Right hindlimb (tissue), 1 donor: ENCODE data around the gene C3orf52.

ENCODE experiments used
- DNase-seq: peaks from one replicate; pipeline ENCODE4 v3.0.0-alpha.2; 2018

C3orf52 gene

GRCh38 chr3:112137781-112138180 is 51.6 kb downstream of the C3orf52 start:
- DNase-seq, result no peak

DNA sequence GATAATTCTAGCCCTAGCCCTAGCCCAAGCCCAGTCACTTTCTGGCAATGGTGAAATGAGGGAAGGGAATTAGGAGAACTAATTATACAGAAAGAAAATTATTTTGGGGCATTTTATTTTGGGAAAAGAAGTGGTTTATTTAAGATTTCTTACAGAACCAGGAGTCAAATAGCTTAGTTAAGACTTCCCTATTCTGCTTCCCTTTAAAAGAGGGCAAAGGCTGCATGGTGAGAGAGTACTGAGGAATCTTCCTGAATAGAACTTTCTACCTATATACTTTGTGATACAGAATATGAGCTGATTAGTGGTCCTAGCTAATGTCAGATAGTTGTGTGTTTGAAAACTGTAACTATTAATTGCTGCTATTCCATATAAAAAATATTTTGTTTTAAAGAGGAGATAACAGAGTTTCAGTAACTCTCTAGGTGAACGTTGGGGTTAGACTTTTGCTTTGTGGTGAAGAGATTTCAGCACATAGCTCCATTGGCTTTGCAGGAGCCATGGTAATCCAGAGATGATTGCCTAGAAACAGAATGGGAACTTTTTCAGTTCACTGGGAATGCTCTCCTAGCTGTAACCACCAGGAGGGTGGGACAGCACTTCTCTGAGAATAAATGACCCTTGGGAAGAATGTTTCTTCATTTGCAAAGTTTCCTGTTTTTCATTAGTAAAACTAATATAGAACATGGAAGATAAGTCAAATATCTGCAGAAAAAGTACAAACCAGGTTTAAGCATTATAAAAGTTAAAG is 52.2 kb downstream of the C3orf52 start:
- DNase-seq, result no peak

DNA sequence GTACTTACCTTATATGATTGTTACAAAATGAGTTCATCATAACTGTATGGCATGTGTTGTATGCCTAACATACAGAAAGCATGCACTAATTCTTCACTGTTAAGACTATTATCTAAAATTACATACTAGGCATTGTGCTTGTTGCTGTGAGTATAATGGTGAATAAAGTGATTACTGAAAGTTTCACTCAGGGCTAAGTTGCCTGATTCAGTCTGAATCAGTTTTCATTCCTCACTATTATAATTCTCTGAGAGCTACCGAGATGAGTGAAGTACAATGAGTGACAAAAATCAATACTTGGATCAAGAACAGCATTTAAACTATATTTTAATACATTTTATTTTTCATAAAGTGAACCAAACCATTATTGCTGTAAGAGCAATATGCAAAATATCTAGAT is 54.4 kb downstream of the C3orf52 start:
- no peak for DNase-seq

GRCh38 chr3:112141293-112141692 is 55.1 kb downstream of the C3orf52 start:
- no peak for DNase-seq

DNA sequence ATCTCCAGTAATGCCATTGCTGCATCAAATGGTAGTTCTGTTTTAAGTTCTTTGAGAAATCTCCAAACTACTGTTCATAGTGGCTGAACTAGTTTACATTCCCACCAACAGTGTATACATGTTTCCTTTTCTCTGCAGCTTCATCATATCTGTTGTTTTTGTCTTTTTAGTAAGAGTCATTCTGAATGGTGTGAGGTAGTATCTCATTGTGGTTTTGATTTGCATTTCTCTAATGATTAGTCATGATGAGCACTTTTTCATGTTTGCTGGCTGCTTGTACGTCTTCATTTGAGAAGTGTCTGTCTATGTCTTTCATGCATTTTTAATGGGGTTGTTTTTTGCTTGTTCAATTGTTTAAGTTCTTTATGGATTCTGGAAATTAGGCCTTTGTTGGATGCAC is 57.1 kb downstream of the C3orf52 start:
- no peak for DNase-seq

DNA sequence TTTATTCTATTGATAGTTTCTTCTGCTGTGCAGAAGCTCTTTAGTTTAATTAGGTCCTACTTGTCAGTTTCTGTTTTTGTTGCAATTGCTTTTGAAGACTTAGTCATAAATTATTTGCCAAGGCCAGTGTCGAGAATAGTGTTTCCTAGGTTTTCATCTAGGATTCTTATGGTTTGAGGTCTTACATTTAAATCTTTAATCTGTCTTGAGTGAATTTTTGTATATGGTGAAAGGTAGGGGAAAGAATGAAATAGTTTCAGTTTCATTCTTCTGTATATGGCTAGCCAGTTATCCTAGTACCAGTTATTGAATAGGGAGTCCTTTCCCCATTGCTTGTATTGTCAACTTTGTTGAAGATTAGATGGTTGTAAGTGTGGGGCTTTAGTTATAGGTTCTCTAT is 57.5 kb downstream of the C3orf52 start:
- no peak for DNase-seq

GRCh38 chr3:112149136-112149535 is 62.9 kb downstream of the C3orf52 start:
- no peak for DNase-seq

DNA sequence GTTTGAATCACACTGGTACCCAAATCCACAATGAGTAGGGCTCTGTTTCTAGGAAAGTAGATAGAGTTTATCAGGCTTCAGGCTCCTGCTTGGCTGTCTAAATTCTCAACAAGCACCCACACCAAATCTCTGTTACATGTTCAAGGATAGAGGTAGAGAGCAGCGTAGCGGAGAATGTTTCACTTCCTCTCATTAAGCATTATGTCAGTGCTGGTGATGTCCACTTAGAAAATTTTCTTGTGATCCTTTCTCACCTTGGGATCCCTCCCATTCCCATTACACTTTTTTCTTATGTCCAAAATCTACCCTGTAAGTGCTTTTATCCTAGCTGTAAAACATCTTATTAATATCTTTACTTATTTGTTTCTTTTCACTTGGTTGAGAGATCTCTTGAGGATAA is 81.6 kb downstream of the C3orf52 start:
- no peak for DNase-seq
